ENCODE data around the gene AVPI1. TPM values are rescaled to one million over a fixed set of nuclear protein-coding genes. Genes with fewer than 3 reads are reported as not detected.
A peak's percentile ranks its signal among the peaks of the same experiment; 100 is the strongest.

AVPI1 gene
- total RNA-seq, 1 donor, result 101 TPM

GRCh38 chr10:97724341-97724941 is 37.4 kb upstream of the AVPI1 start:
- Histone ChIP-seq H3K36me3 (ENCODE audit: insufficient read depth, low read length) (no peaks in the 10 kb centered on the region), H3K4me3 (ENCODE audit: insufficient read depth, low read length) (no peak overlapping the region), H2AFZ (ENCODE audit: low read length) (no peak overlapping the region), H3K27ac (ENCODE audit: low read depth, low read length) (peak overlapping the region; percentile 10), H4K20me1 (ENCODE audit: insufficient read depth, low read length) (no peaks in the 10 kb centered on the region), H3K79me2 (ENCODE audit: insufficient read depth, low read length) (peaks cover 1% of the 10 kb centered on the region), H3K4me2 (ENCODE audit: insufficient read depth, low read length) (no peak overlapping the region), H3K27me3 (ENCODE audit: insufficient read depth, low read length) (no peaks in the 10 kb centered on the region), H3K9me3 (ENCODE audit: low read depth, low read length) (no peaks in the 10 kb centered on the region), H3K4me1 (ENCODE audit: insufficient read depth, low read length) (peaks cover 9% of the 10 kb centered on the region)
- peak; percentile 46 for DNase-seq (ENCODE audit: insufficient read length, low spot score, missing footprints)
- TF ChIP-seq CTCF (IDR thresholded peaks at IDR 0.05; ENCODE audit: extremely low read depth, low read depth, low read length), result no peak

GRCh38 chr10:97723001-97723400 is 36.0 kb upstream of the AVPI1 start:
- peaks cover 12% of the 10 kb centered on the region for H3K36me3 ChIP-seq (ENCODE audit: insufficient read depth, low read length)
- no peaks in the 10 kb centered on the region for H3K9me3 ChIP-seq (ENCODE audit: low read depth, low read length)
- peaks cover 11% of the 10 kb centered on the region for H3K79me2 ChIP-seq (ENCODE audit: insufficient read depth, low read length)
- no peak overlapping the region for H3K4me2 ChIP-seq (ENCODE audit: insufficient read depth, low read length)
- DNase-seq (ENCODE audit: insufficient read length, low spot score, missing footprints), result no peak
- no peak overlapping the region for H2AFZ ChIP-seq (ENCODE audit: low read length)
- peaks cover 9% of the 10 kb centered on the region for H3K4me1 ChIP-seq (ENCODE audit: insufficient read depth, low read length)
- H4K20me1 ChIP-seq (ENCODE audit: insufficient read depth, low read length), result peaks cover 4% of the 10 kb centered on the region
- no peak for TF ChIP-seq CTCF (IDR thresholded peaks at IDR 0.05; ENCODE audit: extremely low read depth, low read depth, low read length)
- H3K27me3 ChIP-seq (ENCODE audit: insufficient read depth, low read length), result no peaks in the 10 kb centered on the region
- no peak overlapping the region for H3K4me3 ChIP-seq (ENCODE audit: insufficient read depth, low read length)
- no peak overlapping the region for H3K27ac ChIP-seq (ENCODE audit: low read depth, low read length)

GRCh38 chr10:97721871-97722780 is 35.1 kb upstream of the AVPI1 start:
- no peak overlapping the region for H2AFZ ChIP-seq (ENCODE audit: low read length)
- H3K27ac ChIP-seq (ENCODE audit: low read depth, low read length), result no peak overlapping the region
- peaks cover 20% of the 10 kb centered on the region for H3K79me2 ChIP-seq (ENCODE audit: insufficient read depth, low read length)
- no peak overlapping the region for H3K4me2 ChIP-seq (ENCODE audit: insufficient read depth, low read length)
- no peaks in the 10 kb centered on the region for H3K9me3 ChIP-seq (ENCODE audit: low read depth, low read length)
- DNase-seq (ENCODE audit: insufficient read length, low spot score, missing footprints), result no peak
- no peaks in the 10 kb centered on the region for H3K27me3 ChIP-seq (ENCODE audit: insufficient read depth, low read length)
- peaks cover 12% of the 10 kb centered on the region for H4K20me1 ChIP-seq (ENCODE audit: insufficient read depth, low read length)
- H3K4me3 ChIP-seq (ENCODE audit: insufficient read depth, low read length), result no peak overlapping the region
- no peak for TF ChIP-seq CTCF (IDR thresholded peaks at IDR 0.05; ENCODE audit: extremely low read depth, low read depth, low read length)
- peaks cover 9% of the 10 kb centered on the region for H3K4me1 ChIP-seq (ENCODE audit: insufficient read depth, low read length)
- H3K36me3 ChIP-seq (ENCODE audit: insufficient read depth, low read length), result peaks cover 21% of the 10 kb centered on the region

GRCh38 chr10:97719602-97720001 is 32.6 kb upstream of the AVPI1 start:
- Histone ChIP-seq H3K9me3 (ENCODE audit: low read depth, low read length) (no peaks in the 10 kb centered on the region), H3K27me3 (ENCODE audit: insufficient read depth, low read length) (no peaks in the 10 kb centered on the region), H4K20me1 (ENCODE audit: insufficient read depth, low read length) (peaks cover 34% of the 10 kb centered on the region), H3K36me3 (ENCODE audit: insufficient read depth, low read length) (peaks cover 32% of the 10 kb centered on the region), H3K27ac (ENCODE audit: low read depth, low read length) (no peak overlapping the region), H3K4me2 (ENCODE audit: insufficient read depth, low read length) (no peak overlapping the region), H2AFZ (ENCODE audit: low read length) (no peak overlapping the region), H3K4me1 (ENCODE audit: insufficient read depth, low read length) (peaks cover 22% of the 10 kb centered on the region), H3K79me2 (ENCODE audit: insufficient read depth, low read length) (peaks cover 45% of the 10 kb centered on the region), H3K4me3 (ENCODE audit: insufficient read depth, low read length) (no peak overlapping the region)
- DNase-seq (ENCODE audit: insufficient read length, low spot score, missing footprints), result no peak
- no peak for TF ChIP-seq CTCF (IDR thresholded peaks at IDR 0.05; ENCODE audit: extremely low read depth, low read depth, low read length)

Data from osteoblast (primary cell).